GM13977 (cell line): ENCODE measurements around the gene ADGRL1.

Source experiments
- DNase-seq: peaks from one replicate; pipeline ENCODE4 v3.0.0; 2012; ENCODE audit warnings: low spot score
- in situ Hi-C: fragments of 300-500 bp; cut with MboI; formaldehyde crosslinking; loops from one replicate; pipeline ENCODE4 v1.12.0; 2022; ENCODE audit warnings: low sequenced_read_pairs, low pct_unique_long_range_greater_than_20kb, mixed read lengths, inconsistent platforms; ENCODE audit not compliant: unreplicated experiment
- TF ChIP-seq, protein P1 (sequence below): IDR thresholded peaks from 2 replicates; pipeline ENCODE4 v1.5.1; 2012; ENCODE audit warnings: mild to moderate bottlenecking, control low read depth; ENCODE audit not compliant: insufficient read depth; ENCODE audit errors: extremely low read depth, missing control alignments

ADGRL1 gene

DNA sequence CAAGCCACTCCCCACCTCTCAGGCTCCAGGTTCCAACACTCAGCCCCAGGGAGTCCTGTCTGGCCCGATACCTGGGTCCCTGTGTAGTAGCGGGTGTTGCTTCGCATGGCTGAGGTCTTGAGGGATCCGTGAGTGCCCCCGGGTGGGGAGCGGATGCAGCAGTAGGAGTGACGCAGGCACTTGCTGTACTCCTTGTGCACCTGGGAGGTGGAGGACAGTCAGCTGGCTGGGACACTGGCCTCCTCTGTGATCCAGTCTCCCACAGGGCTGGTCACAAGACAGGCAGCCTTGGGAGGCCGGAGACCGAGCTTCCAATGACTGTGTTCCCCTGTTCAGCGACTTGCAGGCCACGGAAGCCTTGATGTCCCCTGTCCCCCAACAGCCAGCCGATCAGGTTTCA lies 53.3 kb downstream of the ADGRL1 start:
- in situ Hi-C loops = no loop called here
- DNase-seq = no peak
- TF ChIP-seq, protein P1, sequence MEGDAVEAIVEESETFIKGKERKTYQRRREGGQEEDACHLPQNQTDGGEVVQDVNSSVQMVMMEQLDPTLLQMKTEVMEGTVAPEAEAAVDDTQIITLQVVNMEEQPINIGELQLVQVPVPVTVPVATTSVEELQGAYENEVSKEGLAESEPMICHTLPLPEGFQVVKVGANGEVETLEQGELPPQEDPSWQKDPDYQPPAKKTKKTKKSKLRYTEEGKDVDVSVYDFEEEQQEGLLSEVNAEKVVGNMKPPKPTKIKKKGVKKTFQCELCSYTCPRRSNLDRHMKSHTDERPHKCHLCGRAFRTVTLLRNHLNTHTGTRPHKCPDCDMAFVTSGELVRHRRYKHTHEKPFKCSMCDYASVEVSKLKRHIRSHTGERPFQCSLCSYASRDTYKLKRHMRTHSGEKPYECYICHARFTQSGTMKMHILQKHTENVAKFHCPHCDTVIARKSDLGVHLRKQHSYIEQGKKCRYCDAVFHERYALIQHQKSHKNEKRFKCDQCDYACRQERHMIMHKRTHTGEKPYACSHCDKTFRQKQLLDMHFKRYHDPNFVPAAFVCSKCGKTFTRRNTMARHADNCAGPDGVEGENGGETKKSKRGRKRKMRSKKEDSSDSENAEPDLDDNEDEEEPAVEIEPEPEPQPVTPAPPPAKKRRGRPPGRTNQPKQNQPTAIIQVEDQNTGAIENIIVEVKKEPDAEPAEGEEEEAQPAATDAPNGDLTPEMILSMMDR = no peak

DNA sequence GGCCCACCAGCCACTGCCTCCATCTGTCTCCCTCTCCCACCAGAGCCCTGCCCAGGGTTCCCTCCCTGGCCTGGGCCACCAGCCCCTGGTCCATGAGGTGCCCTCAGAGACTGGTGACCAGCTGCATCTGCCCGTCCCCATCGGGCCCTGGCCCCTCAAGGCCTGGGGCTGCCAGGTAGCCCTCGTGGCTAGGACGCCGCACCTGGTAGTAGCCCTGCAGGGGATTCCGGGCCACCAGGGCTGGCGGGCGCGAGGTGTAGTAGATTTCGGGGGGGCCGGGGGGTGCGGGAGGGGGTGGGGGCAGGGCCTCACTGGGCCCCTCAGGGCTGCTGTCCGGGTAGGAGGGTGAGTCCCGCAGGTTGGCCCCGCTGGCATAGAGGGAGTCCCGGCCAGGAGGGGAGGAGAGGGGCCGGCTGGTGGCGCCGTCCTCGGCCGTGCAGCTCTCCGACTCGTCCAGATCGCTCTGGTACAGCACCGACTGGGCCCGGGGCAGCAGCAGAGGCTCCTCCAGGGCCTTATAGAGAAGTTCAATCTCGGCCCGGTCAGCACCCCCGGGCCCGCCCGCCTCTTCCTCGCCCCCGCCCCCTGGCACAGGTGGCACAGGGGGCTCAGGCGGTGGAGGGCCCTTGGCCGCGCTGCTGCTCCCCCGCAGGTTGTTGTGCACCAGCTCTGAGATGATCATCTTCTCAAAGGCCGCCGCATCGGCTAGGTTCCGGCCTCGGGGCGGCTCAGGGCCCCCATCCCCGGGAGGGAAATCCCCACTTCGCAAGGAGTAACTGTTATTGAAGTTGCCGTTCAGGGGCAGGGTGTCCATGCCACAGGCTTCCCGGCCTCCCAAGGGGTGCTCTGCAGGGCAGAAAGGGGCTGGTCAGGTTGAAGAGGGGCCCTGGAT lies 55.0 kb downstream of the ADGRL1 start:
- in situ Hi-C loops = no loop called here
- TF ChIP-seq, protein P1 = no peak

DNA sequence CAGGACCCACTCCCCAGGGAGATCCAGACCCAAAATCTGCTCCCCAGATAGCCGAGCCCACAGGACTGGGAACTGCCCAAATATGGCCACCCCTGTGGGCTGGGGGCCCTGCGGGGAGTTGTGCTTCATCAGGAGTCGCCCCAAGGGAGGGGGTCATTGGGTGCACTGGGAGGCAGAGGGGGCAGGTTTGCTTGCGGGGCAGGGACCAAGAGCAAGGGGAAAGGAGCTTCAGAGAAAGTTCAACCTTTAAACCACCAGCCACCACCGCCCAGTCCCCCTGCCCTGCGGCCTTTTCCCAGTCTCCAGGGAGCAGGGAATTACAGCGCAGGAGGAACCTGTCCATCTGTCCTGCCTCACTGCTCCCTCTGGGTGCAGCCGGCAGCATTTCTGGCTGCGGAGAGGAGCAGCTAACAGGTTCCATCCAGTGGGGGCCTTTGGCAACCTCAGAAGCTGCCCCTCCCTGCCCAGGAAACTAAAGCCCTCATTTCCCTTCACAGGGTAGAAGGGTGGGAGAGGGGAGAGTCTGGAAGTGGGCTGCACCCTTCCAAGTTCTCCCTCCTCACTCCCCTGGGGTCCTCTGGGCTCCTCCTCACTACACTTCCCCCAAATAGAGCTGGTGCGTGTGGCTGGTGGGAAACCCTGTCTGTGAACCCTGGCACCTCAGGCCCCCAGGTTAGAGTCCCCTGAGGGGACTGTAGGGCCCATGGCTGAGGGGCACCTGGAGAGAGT lies 55.8 kb downstream of the ADGRL1 start:
- DNase-seq = no peak

More for the DNA sequence above, 55.0 kb downstream of the ADGRL1 start:
- no peak for DNase-seq

DNA sequence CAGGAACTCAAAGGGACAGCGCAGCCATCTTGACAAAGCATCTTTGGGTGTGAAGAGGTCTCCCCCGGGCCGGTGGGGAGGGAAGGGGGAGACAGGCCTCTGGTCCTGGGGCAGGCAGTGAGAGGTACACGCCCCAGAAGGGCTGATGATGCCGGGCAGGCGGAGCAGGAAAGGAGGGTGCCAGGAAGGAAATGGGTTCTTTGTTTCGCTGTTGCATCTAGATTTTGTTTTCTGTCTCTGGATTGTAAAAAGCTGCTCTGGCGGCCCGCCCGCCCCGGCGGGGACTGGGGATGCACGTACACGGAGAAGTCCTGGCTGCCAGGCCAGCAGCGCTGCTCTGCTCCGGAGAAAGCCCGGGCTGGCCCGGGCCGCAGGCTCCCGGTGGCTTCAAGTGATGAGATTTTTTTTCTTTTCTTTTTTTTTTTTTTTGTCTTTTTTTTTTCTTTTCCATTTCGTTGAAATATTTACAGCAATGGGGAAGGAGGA lies 56.4 kb downstream of the ADGRL1 start:
- TF ChIP-seq, protein P1 = no peak
- in situ Hi-C loops = no loop called here
- no peak for DNase-seq

More for the DNA sequence above, 55.8 kb downstream of the ADGRL1 start:
- TF ChIP-seq, protein P1 = no peak
- in situ Hi-C loops = no loop called here

DNA sequence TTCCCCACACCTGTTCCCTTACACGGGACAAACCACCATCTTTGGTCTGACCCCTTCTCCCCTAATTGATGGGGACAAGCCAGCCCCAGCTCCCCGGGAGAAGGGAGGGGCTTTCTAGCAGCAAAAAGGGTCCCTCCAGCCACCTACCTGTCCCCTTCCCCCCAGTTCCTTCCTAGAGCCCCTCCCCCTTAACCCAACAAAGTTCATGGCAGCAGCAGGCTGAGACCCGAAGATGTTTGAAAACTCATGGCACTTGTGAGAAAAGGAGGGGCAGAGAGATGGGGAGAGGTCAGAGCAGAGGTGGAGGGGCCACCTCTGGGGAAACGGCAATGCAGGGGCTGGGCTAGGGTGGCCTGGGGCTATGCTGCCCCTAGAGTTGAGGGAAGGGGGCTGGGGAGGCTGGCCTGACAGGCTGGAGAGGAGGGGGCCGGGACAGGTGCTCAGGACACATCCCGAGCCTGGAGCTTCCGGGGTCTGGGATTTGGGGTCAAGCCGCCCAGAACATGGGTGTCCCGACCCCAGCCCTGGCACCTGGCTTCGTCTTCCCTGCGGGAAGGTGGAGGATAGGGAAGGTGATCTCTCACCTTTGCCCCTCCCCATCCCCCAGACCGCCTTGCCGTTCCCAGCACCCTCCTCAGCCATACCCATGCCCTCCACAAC lies 57.1 kb downstream of the ADGRL1 start:
- TF ChIP-seq, protein P1 = no peak
- in situ Hi-C loops = no loop called here
- no peak for DNase-seq

DNA sequence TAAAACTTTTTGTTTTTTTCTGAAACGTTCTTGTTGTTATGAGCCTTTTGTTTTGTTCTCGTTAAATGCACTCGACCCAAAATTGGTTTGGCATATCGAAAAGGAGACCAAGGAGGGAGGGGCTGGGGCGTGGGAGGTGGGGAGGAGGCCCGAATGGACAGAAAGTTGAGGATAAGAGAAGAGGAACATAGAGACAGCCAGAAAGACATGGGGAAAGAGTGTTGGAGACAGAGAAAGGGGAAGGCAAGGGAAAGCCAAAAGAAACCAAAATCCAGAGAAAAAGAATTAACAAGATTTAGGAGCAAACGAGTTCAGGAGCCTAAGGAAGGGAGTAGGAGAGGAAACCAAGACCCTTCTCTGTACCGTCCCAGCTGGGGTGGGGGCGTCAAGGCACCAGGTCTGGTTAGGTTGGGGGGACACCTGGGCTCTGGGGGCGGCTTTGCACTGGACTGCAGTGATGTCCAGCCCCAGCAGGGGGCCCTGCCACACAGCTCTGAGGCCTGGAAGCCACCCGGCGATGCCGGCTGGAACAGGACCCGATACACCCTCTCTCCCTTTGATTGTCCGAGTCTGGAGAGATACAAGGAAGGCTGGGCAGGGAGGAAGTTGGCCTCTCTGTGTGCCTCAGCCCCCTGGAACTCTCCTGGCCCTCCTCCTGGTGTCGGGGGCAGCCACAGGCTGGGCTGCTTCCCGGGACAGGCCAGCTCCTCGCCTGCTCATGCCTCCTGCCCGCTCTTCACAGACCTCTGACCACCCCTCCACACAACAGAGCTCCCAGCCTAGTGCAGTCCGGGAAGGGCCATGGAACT lies 58.0 kb downstream of the ADGRL1 start:
- in situ Hi-C loops = no loop called here

More for the DNA sequence above, 58.0 kb downstream of the ADGRL1 start:
- TF ChIP-seq, protein P1 = peak; percentile 67
- peak; percentile 76 for DNase-seq
